HepG2 (cell line): Measurements from ENCODE around the gene RPL41. TPM values are rescaled to one million over a fixed set of nuclear protein-coding genes. Genes with fewer than 3 reads are reported as not detected.

Experiments
- BCL6 ChIP-seq: IDR thresholded peaks from 2 replicates; pipeline ENCODE4 v1.6.1; 2016; ENCODE audit warnings: missing genetic modification reagents, missing compliant biosample characterization
- CENPBD1 ChIP-seq: sonication (generic); formaldehyde crosslinking; IDR thresholded peaks from 2 replicates; pipeline ENCODE4 v1.8.0; 2022; ENCODE audit warnings: missing genetic modification reagents, low read depth, mild to moderate bottlenecking, borderline replicate concordance
- CHD2 ChIP-seq: IDR thresholded peaks from 2 replicates; pipeline ENCODE4 v1.6.1; 2011; ENCODE audit warnings: low read depth, low read length, improper control_type of control experiment
- HIVEP1 ChIP-seq: sonication (generic); formaldehyde crosslinking; IDR thresholded peaks from 2 replicates; pipeline ENCODE4 v1.4.0; 2020; ENCODE audit warnings: mild to moderate bottlenecking, missing genetic modification reagents
- KLF6 ChIP-seq: IDR thresholded peaks from 2 replicates; pipeline ENCODE4 v1.8.0; 2016; ENCODE audit warnings: missing biosample characterization, missing genetic modification reagents
- MAF1 ChIP-seq: sonication (generic); formaldehyde crosslinking; IDR thresholded peaks from 2 replicates; pipeline ENCODE4 v1.5.0; 2020; ENCODE audit warnings: missing genetic modification reagents, borderline replicate concordance
- MTF1 ChIP-seq: sonication (generic); formaldehyde crosslinking; IDR thresholded peaks from 2 replicates; pipeline ENCODE4 v1.5.0; 2020; ENCODE audit warnings: missing genetic modification reagents
- NFATC3 ChIP-seq: sonication (generic); formaldehyde crosslinking; IDR thresholded peaks from 2 replicates; pipeline ENCODE4 v1.5.1; 2020; ENCODE audit warnings: mild to moderate bottlenecking, missing genetic modification reagents
- NR2F1 ChIP-seq, 2 experiments: fragments of 450-650 bp in 1 of 2; formaldehyde crosslinking in 1 of 2; IDR thresholded peaks; 2 replicates each; pipeline versions ENCODE4 v1.5.0 to v1.6.1; 2016 to 2020; ENCODE audit warnings: mild to moderate bottlenecking in 1 of 2, missing compliant biosample characterization in 1 of 2, missing genetic modification reagents in 1 of 2, moderate library complexity in 1 of 2
- PAWR ChIP-seq: sonication (generic); formaldehyde crosslinking; IDR thresholded peaks from 2 replicates; pipeline ENCODE4 v1.4.0; 2020; ENCODE audit warnings: missing genetic modification reagents, mild to moderate bottlenecking, borderline replicate concordance
- PAX8 ChIP-seq: sonication (generic); formaldehyde crosslinking; IDR thresholded peaks from 2 replicates; pipeline ENCODE4 v1.8.0; 2022; ENCODE audit warnings: mild to moderate bottlenecking, missing genetic modification reagents, borderline replicate concordance
- RBM39 ChIP-seq: fragments of 200-400 bp; formaldehyde crosslinking; IDR thresholded peaks from one replicate; pipeline ENCODE4 v1.6.1; 2018; ENCODE audit warnings: antibody characterized with exemption, mild to moderate bottlenecking, low read depth, low read length; ENCODE audit not compliant: poor library complexity, severe bottlenecking
- RCOR2 ChIP-seq: IDR thresholded peaks from 2 replicates; pipeline ENCODE4 v1.6.1; 2016; ENCODE audit warnings: missing biosample characterization, missing genetic modification reagents
- RFX5 ChIP-seq: IDR thresholded peaks from 2 replicates; pipeline ENCODE4 v1.6.1; 2011; ENCODE audit warnings: low read depth, low read length, improper control_type of control experiment
- TARDBP ChIP-seq: sonication (generic); formaldehyde crosslinking; IDR thresholded peaks from 2 replicates; pipeline ENCODE4 v1.8.0; 2022; ENCODE audit warnings: mild to moderate bottlenecking, missing genetic modification reagents
- TBX3 ChIP-seq: fragments of 450-650 bp; IDR thresholded peaks from 2 replicates; pipeline ENCODE4 v1.6.1; 2017; ENCODE audit warnings: antibody characterized with exemption, mild to moderate bottlenecking, inconsistent platforms, borderline replicate concordance
- ZBTB2 ChIP-seq: sonication (generic); formaldehyde crosslinking; IDR thresholded peaks from 2 replicates; pipeline ENCODE4 v1.8.0; 2022; ENCODE audit warnings: low read depth, missing genetic modification reagents
- ZFP1 ChIP-seq: IDR thresholded peaks from 2 replicates; pipeline ENCODE4 v1.6.1; 2016
- ZNF12 ChIP-seq: sonication (generic); formaldehyde crosslinking; IDR thresholded peaks from 2 replicates; pipeline ENCODE4 v1.5.0; 2020; ENCODE audit warnings: missing genetic modification reagents
- ZNF121 ChIP-seq: sonication (generic); formaldehyde crosslinking; IDR thresholded peaks from 2 replicates; pipeline ENCODE4 v1.5.0; 2020; ENCODE audit warnings: mild to moderate bottlenecking, missing genetic modification reagents
- ZNF263 ChIP-seq: sonication (generic); formaldehyde crosslinking; IDR thresholded peaks from 2 replicates; pipeline ENCODE4 v1.4.0; 2020; ENCODE audit warnings: missing genetic modification reagents
- ZNF441 ChIP-seq: sonication (generic); formaldehyde crosslinking; IDR thresholded peaks from 2 replicates; pipeline ENCODE4 v1.7.0; 2021; ENCODE audit warnings: missing genetic modification reagents, borderline replicate concordance
- ZNF746 ChIP-seq: sonication (generic); formaldehyde crosslinking; IDR thresholded peaks from 2 replicates; pipeline ENCODE4 v1.8.0; 2022; ENCODE audit warnings: mild to moderate bottlenecking, missing genetic modification reagents
- ZNF768 ChIP-seq: sonication (generic); formaldehyde crosslinking; IDR thresholded peaks from 2 replicates; pipeline ENCODE4 v1.4.0; 2020; ENCODE audit warnings: missing genetic modification reagents
- ZSCAN22 ChIP-seq: sonication (generic); formaldehyde crosslinking; IDR thresholded peaks from 2 replicates; pipeline ENCODE4 v1.4.0; 2020; ENCODE audit warnings: mild to moderate bottlenecking, missing genetic modification reagents
- ZZZ3 ChIP-seq: sonication (generic); formaldehyde crosslinking; IDR thresholded peaks from 2 replicates; pipeline ENCODE4 v1.4.0; 2020; ENCODE audit warnings: missing genetic modification reagents, mild to moderate bottlenecking, borderline replicate concordance
- polyA plus RNA-seq, 8 experiments: library from polyadenylated mRNA; depleted of rRNA in 3 of 8; stranded (reverse) in 7 of 8; unstranded in 1 of 8; fragments of >200 nt; fragmentation: Illumina TruSeq in 4 of 8; extraction: Trizol in 4 of 8; gene quantifications; 2 replicates each; pipeline versions ENCODE4 v1.2.1 to v1.2.3, GENCODE V29; 2011 to 2016; ENCODE audit warnings: low read depth in 4 of 8, missing spikeins in 1 of 8, mixed read lengths in 1 of 8; ENCODE audit not compliant: insufficient read depth in 1 of 8
- total RNA-seq, 5 experiments: library from RNA; depleted of rRNA; stranded (reverse); fragments of >200 nt; fragmentation: Illumina TruSeq; extraction: Trizol; gene quantifications; 2 replicates each; pipeline ENCODE4 v1.2.3, GENCODE V29; 2016; ENCODE audit warnings: low read depth in 1 of 5
- TF ChIP-seq, protein P1 (sequence below): sonication (generic); formaldehyde crosslinking; conservative IDR thresholded peaks from 2 replicates; pipeline ENCODE4 v1.5.0; 2020; ENCODE audit warnings: missing genetic modification reagents
- TF ChIP-seq, protein P2 (sequence below): sonication (generic); formaldehyde crosslinking; IDR thresholded peaks from 2 replicates; pipeline ENCODE4 v1.4.0; 2020; ENCODE audit warnings: mild to moderate bottlenecking, missing genetic modification reagents
- TF ChIP-seq, protein P3 (sequence below): sonication (generic); formaldehyde crosslinking; IDR thresholded peaks from 2 replicates; pipeline ENCODE4 v1.8.1; 2023; ENCODE audit warnings: mild to moderate bottlenecking, missing genetic modification reagents, borderline replicate concordance

RPL41 gene
- total and polyA plus RNA-seq, 2 of the 13 experiments (the other 11 are each of a cell fraction or from before 2014, with no cell fraction given), result 4,012 to 7,670 TPM

DNA sequence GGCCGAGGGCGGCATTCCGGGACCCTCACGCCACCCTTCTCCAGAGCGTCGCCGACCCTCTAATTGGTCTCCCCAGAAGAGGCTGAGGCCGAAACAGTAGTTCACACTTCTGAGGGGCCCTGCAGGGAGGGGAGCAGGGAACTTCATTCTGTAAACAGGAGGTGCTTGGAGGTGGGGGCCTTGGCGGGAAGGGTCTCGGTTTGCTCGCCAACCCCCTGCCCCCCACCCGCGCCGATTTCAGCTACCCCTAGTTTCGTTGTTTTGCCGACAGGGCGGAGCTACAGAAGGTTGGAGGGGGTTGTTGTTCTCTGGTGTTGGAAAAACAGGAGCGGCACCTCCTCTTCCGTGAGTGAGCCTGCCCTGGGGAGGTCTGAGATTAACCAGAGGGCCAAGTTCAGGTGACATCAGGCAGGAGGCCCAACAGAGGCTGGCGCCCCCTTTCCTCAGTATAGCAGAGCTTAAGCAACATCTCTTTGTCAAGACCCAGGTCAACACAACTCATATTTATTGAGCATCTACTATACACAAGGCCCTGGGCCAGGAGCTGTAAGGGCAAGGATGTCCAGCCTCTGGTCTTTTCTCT, 35.8 kb upstream of the RPL41 start (continued):
- TF ChIP-seq ZBTB2 (CRISPR knock-in tag) (no peak), CHD2 (no peak), RBM39 (no peak), NFATC3 (no peak), ZNF121 (CRISPR knock-in tag) (0 out of 2 replicates have a peak, but pooled peaks have one; percentile 32), NR2F1 (CRISPR knock-in tag; IDR thresholded peaks at IDR 0.05) (peak in 1 of 2 experiments; percentile 32; a peak in 1 of 4 replicates), ZFP1 (CRISPR knock-in tag) (peak; percentile 46), ZNF768 (CRISPR knock-in tag) (no peak), ZZZ3 (no peak), HIVEP1 (CRISPR knock-in tag) (no peak), BCL6 (CRISPR knock-in tag) (peak; percentile 91), RFX5 (no peak), KLF6 (CRISPR knock-in tag) (no peak), ZSCAN22 (CRISPR knock-in tag) (no peak), RCOR2 (CRISPR knock-in tag) (peak; percentile 87), ZNF441 (CRISPR knock-in tag) (no peak), MAF1 (CRISPR knock-in tag) (no peak), PAX8 (CRISPR knock-in tag) (no peak), CENPBD1 (no peak), ZNF12 (CRISPR knock-in tag) (no peak; the same call in 1 of the 2 replicates), ZNF746 (CRISPR knock-in tag) (peak; percentile 80; the same call in 1 of the 2 replicates), TARDBP (CRISPR knock-in tag) (peak; percentile 66; the same call in 1 of the 2 replicates), ZNF263 (CRISPR knock-in tag) (peak; percentile 91), PAWR (CRISPR knock-in tag) (no peak), TBX3 (no peak), MTF1 (CRISPR knock-in tag) (no peak)
- TF ChIP-seq, protein P1, sequence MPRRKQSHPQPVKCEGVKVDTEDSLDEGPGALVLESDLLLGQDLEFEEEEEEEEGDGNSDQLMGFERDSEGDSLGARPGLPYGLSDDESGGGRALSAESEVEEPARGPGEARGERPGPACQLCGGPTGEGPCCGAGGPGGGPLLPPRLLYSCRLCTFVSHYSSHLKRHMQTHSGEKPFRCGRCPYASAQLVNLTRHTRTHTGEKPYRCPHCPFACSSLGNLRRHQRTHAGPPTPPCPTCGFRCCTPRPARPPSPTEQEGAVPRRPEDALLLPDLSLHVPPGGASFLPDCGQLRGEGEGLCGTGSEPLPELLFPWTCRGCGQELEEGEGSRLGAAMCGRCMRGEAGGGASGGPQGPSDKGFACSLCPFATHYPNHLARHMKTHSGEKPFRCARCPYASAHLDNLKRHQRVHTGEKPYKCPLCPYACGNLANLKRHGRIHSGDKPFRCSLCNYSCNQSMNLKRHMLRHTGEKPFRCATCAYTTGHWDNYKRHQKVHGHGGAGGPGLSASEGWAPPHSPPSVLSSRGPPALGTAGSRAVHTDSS (CRISPR knock-in tag), result no peak
- TF ChIP-seq, protein P2, sequence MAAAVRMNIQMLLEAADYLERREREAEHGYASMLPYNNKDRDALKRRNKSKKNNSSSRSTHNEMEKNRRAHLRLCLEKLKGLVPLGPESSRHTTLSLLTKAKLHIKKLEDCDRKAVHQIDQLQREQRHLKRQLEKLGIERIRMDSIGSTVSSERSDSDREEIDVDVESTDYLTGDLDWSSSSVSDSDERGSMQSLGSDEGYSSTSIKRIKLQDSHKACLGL (CRISPR knock-in tag), result no peak
- TF ChIP-seq, protein P3, sequence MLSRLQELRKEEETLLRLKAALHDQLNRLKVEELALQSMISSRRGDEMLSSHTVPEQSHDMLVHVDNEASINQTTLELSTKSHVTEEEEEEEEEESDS (CRISPR knock-in tag), result no peak
